Measurements from ENCODE around the gene DZIP1L.

DZIP1L gene

DNA sequence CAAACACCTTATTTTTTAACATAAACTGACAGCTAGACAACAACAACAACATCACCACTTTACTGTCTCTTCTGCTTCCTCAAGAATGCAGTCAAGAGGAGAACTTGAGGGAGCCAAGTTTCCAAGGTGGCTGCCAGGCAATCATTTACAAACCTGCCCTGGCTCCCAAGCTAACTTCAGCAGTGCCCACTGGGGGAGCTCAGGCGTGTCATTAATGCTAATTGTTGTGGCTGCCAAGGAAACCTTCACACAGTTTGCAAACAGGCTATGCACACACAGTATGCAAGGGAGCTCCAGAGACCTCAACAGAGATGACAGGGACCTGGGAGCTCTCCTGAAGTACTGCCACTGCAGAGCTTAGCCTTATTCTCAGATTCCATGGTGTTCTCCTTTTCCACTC, 2.1 kb downstream of the DZIP1L start:
- ATAC-seq (ENCODE audit: insufficient read depth, low read depth) = no peak
- Histone ChIP-seq H2AFZ (ENCODE audit: low read depth, low read length) (no peak overlapping the region), H4K20me1 (ENCODE audit: insufficient read depth, low read length) (no peaks in the 10 kb centered on the region), H3K4me3 (ENCODE audit: low read depth in 1 of 2, low read length in 2 of 2) (no peak overlapping the region), H3K9me3 (ENCODE audit: insufficient read depth, low read length, severe bottlenecking) (no peaks in the 10 kb centered on the region), H3K27me3 (ENCODE audit: insufficient read depth, low read length, poor library complexity) (peaks cover 7% of the 10 kb centered on the region), H3K4me2 (ENCODE audit: insufficient read depth, low read length) (no peak overlapping the region), H3K27ac (ENCODE audit: low read length) (no peak overlapping the region), H3K79me2 (ENCODE audit: insufficient read depth, low read length) (no peaks in the 10 kb centered on the region), H3K4me1 (ENCODE audit: insufficient read depth, low read length) (no peaks in the 10 kb centered on the region), H3K36me3 (ENCODE audit: insufficient read depth, low read length) (no peaks in the 10 kb centered on the region), H3K9ac (ENCODE audit: low read depth, low read length) (no peak overlapping the region)
- no peak for DNase-seq
- no peak for TF ChIP-seq EZH2 (IDR thresholded peaks at IDR 0.05; ENCODE audit: borderline replicate concordance, low read depth, low read length, severe bottlenecking)
- TF ChIP-seq, protein P1, sequence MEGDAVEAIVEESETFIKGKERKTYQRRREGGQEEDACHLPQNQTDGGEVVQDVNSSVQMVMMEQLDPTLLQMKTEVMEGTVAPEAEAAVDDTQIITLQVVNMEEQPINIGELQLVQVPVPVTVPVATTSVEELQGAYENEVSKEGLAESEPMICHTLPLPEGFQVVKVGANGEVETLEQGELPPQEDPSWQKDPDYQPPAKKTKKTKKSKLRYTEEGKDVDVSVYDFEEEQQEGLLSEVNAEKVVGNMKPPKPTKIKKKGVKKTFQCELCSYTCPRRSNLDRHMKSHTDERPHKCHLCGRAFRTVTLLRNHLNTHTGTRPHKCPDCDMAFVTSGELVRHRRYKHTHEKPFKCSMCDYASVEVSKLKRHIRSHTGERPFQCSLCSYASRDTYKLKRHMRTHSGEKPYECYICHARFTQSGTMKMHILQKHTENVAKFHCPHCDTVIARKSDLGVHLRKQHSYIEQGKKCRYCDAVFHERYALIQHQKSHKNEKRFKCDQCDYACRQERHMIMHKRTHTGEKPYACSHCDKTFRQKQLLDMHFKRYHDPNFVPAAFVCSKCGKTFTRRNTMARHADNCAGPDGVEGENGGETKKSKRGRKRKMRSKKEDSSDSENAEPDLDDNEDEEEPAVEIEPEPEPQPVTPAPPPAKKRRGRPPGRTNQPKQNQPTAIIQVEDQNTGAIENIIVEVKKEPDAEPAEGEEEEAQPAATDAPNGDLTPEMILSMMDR (IDR thresholded peaks at IDR 0.05; ENCODE audit: borderline replicate concordance, extremely low read depth, low read length, poor library complexity, severe bottlenecking) = no peak

DNA sequence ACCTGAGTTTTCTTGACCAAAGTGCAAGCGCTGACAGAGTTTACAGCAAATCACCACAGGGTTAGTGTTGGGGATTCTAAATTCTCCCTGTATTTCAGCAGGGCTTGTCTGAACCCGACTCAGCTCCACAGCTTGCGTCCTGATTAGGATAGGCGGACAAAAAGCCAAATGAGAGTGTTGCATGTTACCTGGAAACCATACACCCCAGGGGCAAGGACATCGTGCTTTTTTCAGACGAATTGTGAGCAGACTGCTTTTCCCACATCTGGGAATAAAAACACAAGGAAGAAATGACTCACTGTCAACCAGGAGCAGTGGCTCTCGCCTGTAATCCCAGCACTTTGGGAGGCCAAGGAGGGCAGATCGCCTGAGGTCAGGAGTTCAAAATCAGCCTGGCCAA, 3.0 kb downstream of the DZIP1L start:
- no peak overlapping the region for H2AFZ ChIP-seq (ENCODE audit: low read depth, low read length)
- H3K27me3 ChIP-seq (ENCODE audit: insufficient read depth, low read length, poor library complexity) = peaks cover 7% of the 10 kb centered on the region
- no peak overlapping the region for H3K27ac ChIP-seq (ENCODE audit: low read length)
- H3K9me3 ChIP-seq (ENCODE audit: insufficient read depth, low read length, severe bottlenecking) = no peaks in the 10 kb centered on the region
- ATAC-seq (ENCODE audit: insufficient read depth, low read depth) (no peak), DNase-seq (no peak)
- H3K9ac ChIP-seq (ENCODE audit: low read depth, low read length) = no peak overlapping the region
- TF ChIP-seq EZH2 (IDR thresholded peaks at IDR 0.05; ENCODE audit: borderline replicate concordance, low read depth, low read length, severe bottlenecking) = no peak
- TF ChIP-seq, protein P1 (IDR thresholded peaks at IDR 0.05; ENCODE audit: borderline replicate concordance, extremely low read depth, low read length, poor library complexity, severe bottlenecking) = no peak
- no peaks in the 10 kb centered on the region for H3K36me3 ChIP-seq (ENCODE audit: insufficient read depth, low read length)
- H3K4me2 ChIP-seq (ENCODE audit: insufficient read depth, low read length) = no peak overlapping the region
- H3K79me2 ChIP-seq (ENCODE audit: insufficient read depth, low read length) = no peaks in the 10 kb centered on the region
- H3K4me1 ChIP-seq (ENCODE audit: insufficient read depth, low read length) = no peaks in the 10 kb centered on the region
- H3K4me3 ChIP-seq (ENCODE audit: low read depth in 1 of 2, low read length in 2 of 2) = no peak overlapping the region
- H4K20me1 ChIP-seq (ENCODE audit: insufficient read depth, low read length) = no peaks in the 10 kb centered on the region

DNA sequence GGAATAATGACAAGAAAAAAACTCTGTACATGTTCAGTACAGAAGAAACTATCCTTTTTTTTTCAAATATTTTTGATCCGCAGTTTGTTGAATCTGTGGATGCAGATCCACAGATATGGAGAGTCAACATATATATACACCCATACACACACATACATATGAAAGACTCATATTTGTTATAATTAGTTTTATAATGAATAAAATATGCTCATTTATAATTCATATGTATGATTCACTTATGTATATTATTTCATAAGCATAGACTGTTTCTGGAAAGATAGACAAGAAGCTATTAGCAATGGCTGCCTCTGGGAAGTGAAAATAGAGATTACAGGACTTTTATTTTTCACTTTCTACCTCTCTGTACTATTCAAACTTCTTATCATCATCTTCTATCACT, 9.8 kb downstream of the DZIP1L start:
- H3K79me2 ChIP-seq (ENCODE audit: insufficient read depth, low read length) = no peaks in the 10 kb centered on the region
- no peaks in the 10 kb centered on the region for H4K20me1 ChIP-seq (ENCODE audit: insufficient read depth, low read length)
- ATAC-seq (ENCODE audit: insufficient read depth, low read depth) (no peak), DNase-seq (no peak)
- H3K4me3 ChIP-seq (ENCODE audit: low read depth in 1 of 2, low read length in 2 of 2) = no peak overlapping the region
- H3K36me3 ChIP-seq (ENCODE audit: insufficient read depth, low read length) = no peaks in the 10 kb centered on the region
- H3K27ac ChIP-seq (ENCODE audit: low read length) = no peak overlapping the region
- H3K27me3 ChIP-seq (ENCODE audit: insufficient read depth, low read length, poor library complexity) = no peaks in the 10 kb centered on the region
- H3K9ac ChIP-seq (ENCODE audit: low read depth, low read length) = no peak overlapping the region
- no peak overlapping the region for H3K4me2 ChIP-seq (ENCODE audit: insufficient read depth, low read length)
- H3K9me3 ChIP-seq (ENCODE audit: insufficient read depth, low read length, severe bottlenecking) = no peaks in the 10 kb centered on the region
- no peaks in the 10 kb centered on the region for H3K4me1 ChIP-seq (ENCODE audit: insufficient read depth, low read length)
- TF ChIP-seq EZH2 (IDR thresholded peaks at IDR 0.05; ENCODE audit: borderline replicate concordance, low read depth, low read length, severe bottlenecking) = no peak
- TF ChIP-seq, protein P1 (IDR thresholded peaks at IDR 0.05; ENCODE audit: borderline replicate concordance, extremely low read depth, low read length, poor library complexity, severe bottlenecking) = no peak
- H2AFZ ChIP-seq (ENCODE audit: low read depth, low read length) = no peak overlapping the region

DNA sequence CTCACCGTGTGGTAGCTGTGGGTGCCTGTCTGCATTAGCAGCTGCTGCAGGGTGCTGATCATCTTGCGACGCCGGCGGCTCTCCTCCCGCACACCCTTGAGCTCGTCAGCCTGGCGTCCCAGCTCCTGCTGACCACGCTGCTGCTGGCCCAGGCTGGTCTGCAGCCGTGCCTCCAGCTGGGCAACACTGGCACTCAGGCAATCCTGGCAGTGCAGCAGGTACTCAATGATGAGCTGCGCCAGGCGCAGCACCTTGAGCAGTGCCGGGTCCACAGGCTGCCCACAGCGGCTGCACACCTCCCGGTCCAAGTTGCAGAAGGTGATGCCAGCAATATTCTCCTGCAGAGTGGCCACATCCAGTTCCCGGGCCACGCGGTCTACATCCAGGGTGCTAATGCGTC, 11.9 kb downstream of the DZIP1L start:
- Histone ChIP-seq H3K4me2 (ENCODE audit: insufficient read depth, low read length) (no peak overlapping the region), H3K9me3 (ENCODE audit: insufficient read depth, low read length, severe bottlenecking) (no peaks in the 10 kb centered on the region), H3K27ac (ENCODE audit: low read length) (no peak overlapping the region), H3K4me1 (ENCODE audit: insufficient read depth, low read length) (no peaks in the 10 kb centered on the region), H3K9ac (ENCODE audit: low read depth, low read length) (no peak overlapping the region), H3K79me2 (ENCODE audit: insufficient read depth, low read length) (no peaks in the 10 kb centered on the region), H3K36me3 (ENCODE audit: insufficient read depth, low read length) (no peaks in the 10 kb centered on the region), H2AFZ (ENCODE audit: low read depth, low read length) (no peak overlapping the region), H3K4me3 (ENCODE audit: low read depth in 1 of 2, low read length in 2 of 2) (no peak overlapping the region), H4K20me1 (ENCODE audit: insufficient read depth, low read length) (no peaks in the 10 kb centered on the region), H3K27me3 (ENCODE audit: insufficient read depth, low read length, poor library complexity) (no peaks in the 10 kb centered on the region)
- no peak for DNase-seq
- no peak for ATAC-seq (ENCODE audit: insufficient read depth, low read depth)
- TF ChIP-seq, protein P1 (IDR thresholded peaks at IDR 0.05; ENCODE audit: borderline replicate concordance, extremely low read depth, low read length, poor library complexity, severe bottlenecking) = no peak
- no peak for TF ChIP-seq EZH2 (IDR thresholded peaks at IDR 0.05; ENCODE audit: borderline replicate concordance, low read depth, low read length, severe bottlenecking)

Data from DND-41 (cell line).